K562 (cell line): ENCODE measurements around the gene ST6GALNAC5.

Source experiments
- CTCF ChIP-seq, 3 experiments: IDR thresholded peaks in 2 of 3; conservative IDR thresholded peaks in 1 of 3; 2 replicates each; pipeline ENCODE4 v1.5.1; 2011 to 2012; ENCODE audit warnings: low read length in 3 of 3, mild to moderate bottlenecking in 3 of 3, control low read depth in 2 of 3, improper control_type of control experiment in 1 of 3, inconsistent platforms in 1 of 3, low read depth in 1 of 3, mixed read lengths in 1 of 3, moderate library complexity in 1 of 3; ENCODE audit not compliant: insufficient read depth in 2 of 3
- FOXM1 ChIP-seq, 2 experiments: fragments of 450-650 bp in 1 of 2; sonication (generic) in 1 of 2; formaldehyde crosslinking in 1 of 2; IDR thresholded peaks; 2 replicates each; pipeline versions ENCODE4 v1.6.1 to v1.9.0; 2017 to 2022; ENCODE audit warnings: low read depth in 2 of 2, mild to moderate bottlenecking in 2 of 2, missing genetic modification reagents in 1 of 2, moderate library complexity in 1 of 2
- PCBP2 ChIP-seq: fragments of 200-400 bp; formaldehyde crosslinking; IDR thresholded peaks from 2 replicates; pipeline ENCODE4 v1.6.1; 2018; ENCODE audit warnings: low read length, low read depth, mild to moderate bottlenecking, moderate library complexity; ENCODE audit not compliant: poor library complexity, severe bottlenecking
- POLR2B ChIP-seq: fragments of 450-650 bp; IDR thresholded peaks from 2 replicates; pipeline ENCODE4 v1.6.1; 2018; ENCODE audit warnings: low read depth; ENCODE audit not compliant: partially characterized antibody
- POLR2G ChIP-seq: fragments of 200-400 bp; formaldehyde crosslinking; IDR thresholded peaks from 2 replicates; pipeline ENCODE4 v1.6.1; 2017; ENCODE audit warnings: low read depth, mild to moderate bottlenecking, antibody characterized with exemption, low read length, moderate library complexity
- RAD21 ChIP-seq, 2 experiments: fragments of 250-450 bp in 1 of 2; fragments of 450-650 bp in 1 of 2; sonication (Bioruptor Pico) in 1 of 2; formaldehyde crosslinking in 1 of 2; IDR thresholded peaks in 1 of 2; conservative IDR thresholded peaks in 1 of 2; 2 replicates each; pipeline versions ENCODE4 v1.4.0 to v1.8.0; 2020 to 2022; ENCODE audit warnings: mild to moderate bottlenecking in 2 of 2, moderate library complexity in 1 of 2
- RFX7 ChIP-seq: fragments of 250-450 bp; sonication (Bioruptor Pico); IDR thresholded peaks from 2 replicates; pipeline ENCODE4 v1.5.1; 2021; ENCODE audit warnings: mild to moderate bottlenecking
- TAF1 ChIP-seq: IDR thresholded peaks from 2 replicates; pipeline ENCODE4 v1.6.1; 2011; ENCODE audit warnings: mild to moderate bottlenecking, low read length, moderate library complexity; ENCODE audit not compliant: insufficient read depth, control insufficient read depth, severe bottlenecking; ENCODE audit errors: extremely low read depth
- TFE3 ChIP-seq: fragments of 450-650 bp; formaldehyde crosslinking; IDR thresholded peaks from 2 replicates; pipeline ENCODE4 v1.4.0; 2020; ENCODE audit warnings: mild to moderate bottlenecking, mixed read lengths
- YY1 ChIP-seq, 3 experiments: IDR thresholded peaks; 2 replicates each; pipeline ENCODE4 v1.6.1; 2011; ENCODE audit warnings: low read length in 2 of 3, mild to moderate bottlenecking in 2 of 3, moderate library complexity in 2 of 3, borderline replicate concordance in 1 of 3, control low read depth in 1 of 3, low read depth in 1 of 3; ENCODE audit not compliant: insufficient read depth in 3 of 3, insufficient replicate concordance in 2 of 3, control insufficient read depth in 1 of 3, insufficient read length in 1 of 3; ENCODE audit errors: extremely low read depth in 1 of 3
- ZBTB7A ChIP-seq: IDR thresholded peaks from 2 replicates; pipeline ENCODE4 v1.6.1; 2011; ENCODE audit warnings: low read depth, mild to moderate bottlenecking, low read length, moderate library complexity, borderline replicate concordance; ENCODE audit not compliant: control insufficient read depth
- TF ChIP-seq, protein P1 (sequence below): sonication (generic); formaldehyde crosslinking; IDR thresholded peaks from 2 replicates; pipeline ENCODE4 v1.8.1; 2023; ENCODE audit warnings: mild to moderate bottlenecking, missing genetic modification reagents

- TF ChIP-seq TAF1: no peak
- TF ChIP-seq POLR2G: no peak
- no peak for TF ChIP-seq YY1 (IDR thresholded peaks at IDR 0.05; ENCODE audit: borderline replicate concordance in 1 of 3, control insufficient read depth in 1 of 3, extremely low read depth in 1 of 3, insufficient read depth in 3 of 3, insufficient read length in 1 of 3, insufficient replicate concordance in 2 of 3, low read depth in 1 of 3, low read length in 2 of 3)
- no peak for TF ChIP-seq PCBP2
- TF ChIP-seq ZBTB7A: no peak
- no peak for TF ChIP-seq POLR2B
- no peak for TF ChIP-seq CTCF (IDR thresholded peaks at IDR 0.05 in 2 of 3, conservative IDR thresholded peaks at IDR 0.05 in 1 of 3; ENCODE audit: insufficient read depth in 2 of 3, low read depth in 1 of 3, low read length in 3 of 3)
- no peak for TF ChIP-seq FOXM1 (IDR thresholded peaks at IDR 0.05; ENCODE audit: low read depth)
- TF ChIP-seq FOXM1 (CRISPR knock-in tag; IDR thresholded peaks at IDR 0.05; ENCODE audit: low read depth): no peak
- TF ChIP-seq TFE3 (CRISPR knock-in tag): no peak
- no peak for TF ChIP-seq RAD21 (CRISPR knock-in tag; conservative IDR thresholded peaks at IDR 0.05 in 1 of 2, IDR thresholded peaks at IDR 0.05 in 1 of 2)
- TF ChIP-seq, protein P1, sequence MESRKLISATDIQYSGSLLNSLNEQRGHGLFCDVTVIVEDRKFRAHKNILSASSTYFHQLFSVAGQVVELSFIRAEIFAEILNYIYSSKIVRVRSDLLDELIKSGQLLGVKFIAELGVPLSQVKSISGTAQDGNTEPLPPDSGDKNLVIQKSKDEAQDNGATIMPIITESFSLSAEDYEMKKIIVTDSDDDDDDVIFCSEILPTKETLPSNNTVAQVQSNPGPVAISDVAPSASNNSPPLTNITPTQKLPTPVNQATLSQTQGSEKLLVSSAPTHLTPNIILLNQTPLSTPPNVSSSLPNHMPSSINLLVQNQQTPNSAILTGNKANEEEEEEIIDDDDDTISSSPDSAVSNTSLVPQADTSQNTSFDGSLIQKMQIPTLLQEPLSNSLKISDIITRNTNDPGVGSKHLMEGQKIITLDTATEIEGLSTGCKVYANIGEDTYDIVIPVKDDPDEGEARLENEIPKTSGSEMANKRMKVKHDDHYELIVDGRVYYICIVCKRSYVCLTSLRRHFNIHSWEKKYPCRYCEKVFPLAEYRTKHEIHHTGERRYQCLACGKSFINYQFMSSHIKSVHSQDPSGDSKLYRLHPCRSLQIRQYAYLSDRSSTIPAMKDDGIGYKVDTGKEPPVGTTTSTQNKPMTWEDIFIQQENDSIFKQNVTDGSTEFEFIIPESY: no peak
- TF ChIP-seq RFX7 (CRISPR knock-in tag): no peak
Observed at GRCh38 chr1:76892675-76893074, 25.4 kb downstream of the ST6GALNAC5 start.
